ENCODE data around the gene EMC10. TPM values are rescaled to one million over a fixed set of nuclear protein-coding genes. Genes with fewer than 3 reads are reported as not detected.
A peak's percentile ranks its signal among the peaks of the same experiment; 100 is the strongest.

The EMC10 gene
- total RNA-seq, 4 donors from 2014 or later: 48.5 to 79.4 (median 59.7) TPM

- peaks cover 0 to 5% (median 0%) of the 10 kb centered on the region in 4 donors for H3K4me1 ChIP-seq
- H3K27ac ChIP-seq: no peak overlapping the region
- TF ChIP-seq EP300 (IDR thresholded peaks at IDR 0.05) (no peak), CTCF (IDR thresholded peaks at IDR 0.05) (peak in 1 of 5 experiments; percentile 7)
- no peak overlapping the region for H3K4me3 ChIP-seq
- DNase-seq (ENCODE audit: low spot score in 2 of 2): no peak
- peaks cover 0 to 4% (median 0%) of the 10 kb centered on the region in 4 donors for H3K9me3 ChIP-seq
- H3K36me3 ChIP-seq: peaks cover 0 to 38% (median 0%) of the 10 kb centered on the region in 3 donors
- 72 to 76% methylated on average over 18 of the region's 18 CpGs for WGBS, 2 donors
- H3K27me3 ChIP-seq: peaks cover 0 to 52% of the 10 kb centered on the region in 2 donors
These were observed 10.7 kb downstream of the EMC10 start for GRCh38 chr19:50486823-50487515.

- TF ChIP-seq EP300 (IDR thresholded peaks at IDR 0.05) (no peak), CTCF (IDR thresholded peaks at IDR 0.05) (no peak), POLR2A (IDR thresholded peaks at IDR 0.05) (no peak)
- Histone ChIP-seq H3K27me3 (peaks cover 0 to 56% of the 10 kb centered on the region in 2 donors), H3K36me3 (peaks cover 0 to 21% (median 0%) of the 10 kb centered on the region in 3 donors), H3K4me1 (peaks cover 0 to 8% (median 0%) of the 10 kb centered on the region in 4 donors), H3K4me3 (no peak overlapping the region), H3K9me3 (peaks cover 0 to 4% (median 0%) of the 10 kb centered on the region in 4 donors), H3K27ac (no peak overlapping the region)
- WGBS, 2 donors: 12% methylated on average over 13 of the region's 13 CpGs
- DNase-seq (ENCODE audit: low spot score in 2 of 2): no peak
These were observed 12.3 kb downstream of the EMC10 start for GRCh38 chr19:50488389-50489194.

GRCh38 chr19:50489461-50490011 lies 13.2 kb downstream of the EMC10 start:
- TF ChIP-seq EP300 (IDR thresholded peaks at IDR 0.05) (no peak), POLR2A (IDR thresholded peaks at IDR 0.05) (no peak), CTCF (IDR thresholded peaks at IDR 0.05) (no peak)
- Histone ChIP-seq H3K9me3 (peaks cover 0 to 4% (median 0%) of the 10 kb centered on the region in 4 donors), H3K4me1 (peaks cover 0 to 8% (median 0%) of the 10 kb centered on the region in 4 donors), H3K36me3 (peaks cover 0 to 14% (median 0%) of the 10 kb centered on the region in 3 donors), H3K27me3 (peaks cover 0 to 56% of the 10 kb centered on the region in 2 donors), H3K4me3 (no peak overlapping the region), H3K27ac (no peak overlapping the region)
- DNase-seq (ENCODE audit: low spot score in 2 of 2): no peak
- WGBS, 2 donors: 31 to 34% methylated on average over 24 of the region's 24 CpGs

GRCh38 chr19:50490411-50490811 lies 14.1 kb downstream of the EMC10 start:
- Histone ChIP-seq H3K27me3 (peaks cover 0 to 56% of the 10 kb centered on the region in 2 donors), H3K36me3 (peaks cover 0 to 5% (median 0%) of the 10 kb centered on the region in 3 donors), H3K9me3 (peaks cover 0 to 4% (median 0%) of the 10 kb centered on the region in 4 donors), H3K27ac (no peak overlapping the region), H3K4me1 (peaks cover 0 to 8% (median 0%) of the 10 kb centered on the region in 4 donors), H3K4me3 (no peak overlapping the region)
- 93 to 95% methylated on average over 18 of the region's 18 CpGs for WGBS, 2 donors
- no peak for DNase-seq (ENCODE audit: low spot score in 2 of 2)
- TF ChIP-seq EP300 (IDR thresholded peaks at IDR 0.05) (no peak), POLR2A (IDR thresholded peaks at IDR 0.05) (no peak), CTCF (IDR thresholded peaks at IDR 0.05) (no peak)
